ENCODE measurements around the gene IZUMO4. TPM values are rescaled to one million over a fixed set of nuclear protein-coding genes. Genes with fewer than 3 reads are reported as not detected.
A peak's percentile ranks its signal among the peaks of the same experiment; 100 is the strongest.

IZUMO4 gene
- total and polyA plus RNA-seq, 7 donors = 2.3 to 8.5 (median 4.2) TPM

- Histone ChIP-seq H3K4me3 (no peak overlapping the region), H3K27ac (no peak overlapping the region), H3K4me1 (peaks cover 0 to 22% (median 16%) of the 10 kb centered on the region in 4 donors), H3K27me3 (no peaks in the 10 kb centered on the region), H3K9me3 (no peaks in the 10 kb centered on the region), H3K36me3 (peaks cover 24 to 94% (median 62%) of the 10 kb centered on the region in 4 donors)
- WGBS, 2 donors = 93 to 96% methylated on average over 7 of the region's 7 CpGs
- TF ChIP-seq POLR2AphosphoS5 (IDR thresholded peaks at IDR 0.05) = no peak
- no peak for TF ChIP-seq CTCF (IDR thresholded peaks at IDR 0.05)
- intact Hi-C loops (cut with DNase I) = no loop called here
- DNase-seq = no peak
Observed at GRCh38 chr19:2077398-2077797, 19.3 kb upstream of the IZUMO4 start.

- 97% methylated on average over 44 of the region's 44 CpGs for WGBS, 2 donors
- intact Hi-C loops (cut with DNase I) = no loop called here
- no peak overlapping the region for H3K4me3 ChIP-seq
- no peak for TF ChIP-seq EP300 (IDR thresholded peaks at IDR 0.05)
- TF ChIP-seq POLR2A (IDR thresholded peaks at IDR 0.05) = no peak
- TF ChIP-seq POLR2AphosphoS5 (IDR thresholded peaks at IDR 0.05) = no peak
- no peak for TF ChIP-seq CTCF (IDR thresholded peaks at IDR 0.05)
- no peak overlapping the region for H3K27ac ChIP-seq
- no peak for DNase-seq
- H3K9me3 ChIP-seq = no peaks in the 10 kb centered on the region
- no peaks in the 10 kb centered on the region for H3K27me3 ChIP-seq
- peaks cover 23 to 94% (median 56%) of the 10 kb centered on the region in 4 donors for H3K36me3 ChIP-seq
- H3K4me1 ChIP-seq = peaks cover 0 to 28% (median 21%) of the 10 kb centered on the region in 4 donors
Observed at GRCh38 chr19:2077833-2078619, 18.7 kb upstream of the IZUMO4 start.

GRCh38 chr19:2079076-2079864, 17.4 kb upstream of the IZUMO4 start:
- H3K4me3 ChIP-seq = no peak overlapping the region
- peak overlapping the region in 2 of 4 donors; percentile 40 to 48 for H3K27ac ChIP-seq
- WGBS, 2 donors = 89 to 93% methylated on average over 32 of the region's 32 CpGs
- peaks cover 0 to 38% (median 34%) of the 10 kb centered on the region in 4 donors for H3K4me1 ChIP-seq
- no peak for DNase-seq
- intact Hi-C loops (cut with DNase I) = no loop called here
- H3K27me3 ChIP-seq = no peaks in the 10 kb centered on the region
- no peak for TF ChIP-seq POLR2AphosphoS5 (IDR thresholded peaks at IDR 0.05)
- no peak for TF ChIP-seq CTCF (IDR thresholded peaks at IDR 0.05)
- no peak for TF ChIP-seq EP300 (IDR thresholded peaks at IDR 0.05)
- TF ChIP-seq POLR2A (IDR thresholded peaks at IDR 0.05) = no peak
- H3K36me3 ChIP-seq = peaks cover 23 to 94% (median 49%) of the 10 kb centered on the region in 4 donors
- no peaks in the 10 kb centered on the region for H3K9me3 ChIP-seq

GRCh38 chr19:2079865-2080301, 16.8 kb upstream of the IZUMO4 start:
- Histone ChIP-seq H3K9me3 (no peaks in the 10 kb centered on the region), H3K36me3 (peaks cover 23 to 93% (median 49%) of the 10 kb centered on the region in 4 donors), H3K4me3 (no peak overlapping the region), H3K4me1 (peaks cover 0 to 44% (median 37%) of the 10 kb centered on the region in 4 donors), H3K27me3 (no peaks in the 10 kb centered on the region), H3K27ac (peak overlapping the region in 2 of 4 donors; percentile 40 to 48)
- TF ChIP-seq EP300 (IDR thresholded peaks at IDR 0.05) = no peak
- no peak for TF ChIP-seq CTCF (IDR thresholded peaks at IDR 0.05)
- no peak for TF ChIP-seq POLR2AphosphoS5 (IDR thresholded peaks at IDR 0.05)
- no peak for TF ChIP-seq POLR2A (IDR thresholded peaks at IDR 0.05)
- 81 to 88% methylated on average over 23 of the region's 23 CpGs for WGBS, 2 donors
- intact Hi-C loops (cut with DNase I) = no loop called here
- no peak for DNase-seq
